Measurements from ENCODE around the gene PARD3B. TPM values are rescaled to one million over a fixed set of nuclear protein-coding genes. Genes with fewer than 3 reads are reported as not detected.
A peak's percentile ranks its signal among the peaks of the same experiment; 100 is the strongest.

The PARD3B gene
- total and polyA plus RNA-seq, 3 experiments from 2014 or later: 0.11 to 0.26 TPM; not detected in 1

DNA sequence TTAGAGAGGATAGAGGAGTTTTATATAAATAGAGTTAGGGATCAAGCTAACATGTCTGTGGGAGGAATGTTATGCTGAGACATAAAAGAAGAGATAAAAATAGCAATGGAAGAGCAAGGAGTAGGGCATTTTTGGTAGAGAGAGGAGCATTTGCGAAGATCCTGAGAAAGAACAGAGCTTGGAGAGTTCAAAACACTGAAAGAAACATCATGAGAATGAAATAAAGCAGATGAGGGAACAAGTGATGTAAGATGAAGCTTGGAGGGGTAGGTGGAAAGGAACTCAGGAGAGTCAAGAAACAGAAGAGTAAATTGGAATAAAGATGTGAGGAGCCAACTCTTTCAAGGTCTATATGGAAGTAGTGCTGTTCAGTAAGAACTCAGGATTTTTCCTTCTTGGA, 308.6 kb downstream of the PARD3B start:
- no peaks in the 10 kb centered on the region for H3K36me3 ChIP-seq (ENCODE audit: insufficient read depth, low read length)
- peaks cover 0 to 5% (median 0%) of the 10 kb centered on the region in 5 donors for H3K9me3 Mint-ChIP-seq
- no peaks in the 10 kb centered on the region for H3K27me3 ChIP-seq (ENCODE audit: insufficient read depth, low read length, poor library complexity, severe bottlenecking)
- H3K27me3 Mint-ChIP-seq: peaks cover 0 to 2% of the 10 kb centered on the region in 2 donors
- H3K36me3 Mint-ChIP-seq: no peaks in the 10 kb centered on the region
- no peak for DNase-seq
- POLR2A ChIA-PET: no interaction called here
- no peaks in the 10 kb centered on the region for H3K4me1 Mint-ChIP-seq
- H3K4me3 Mint-ChIP-seq: no peak overlapping the region
- no peak overlapping the region for H3K27ac ChIP-seq (ENCODE audit: low read depth, low read length)
- CTCF ChIA-PET: no interaction called here
- no peak overlapping the region for H3K4me3 ChIP-seq (ENCODE audit: low read length)
- no peaks in the 10 kb centered on the region for H3K9me3 ChIP-seq (ENCODE audit: low read length)
- no peaks in the 10 kb centered on the region for H3K4me1 ChIP-seq (ENCODE audit: insufficient read depth, low read length)
- H3K27ac Mint-ChIP-seq: no peak overlapping the region

DNA sequence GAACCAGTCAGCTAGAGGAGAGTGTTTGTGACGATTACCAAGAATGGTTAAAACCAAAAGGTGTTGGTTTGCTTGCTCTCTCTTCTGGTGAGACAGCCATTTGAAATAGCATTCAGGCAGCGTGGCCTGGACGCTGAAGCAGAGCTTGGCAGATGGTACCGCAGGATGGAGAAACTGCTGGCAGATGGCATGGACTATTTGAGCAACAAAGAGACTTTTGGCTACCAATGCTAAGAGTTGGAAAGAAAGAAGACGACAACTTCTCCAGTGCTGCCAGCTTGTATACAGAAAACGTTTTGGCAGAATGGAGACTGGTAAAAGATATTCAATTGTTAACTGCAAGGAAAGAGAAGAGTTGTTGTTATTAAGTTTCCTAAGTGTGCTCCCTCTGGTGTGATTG, 315.0 kb downstream of the PARD3B start:
- ChIA-PET POLR2A (no interaction called here), CTCF (no interaction called here)
- no peak overlapping the region for H3K4me3 Mint-ChIP-seq
- peaks cover 0 to under 1% (median 0%) of the 10 kb centered on the region in 5 donors for H3K9me3 Mint-ChIP-seq
- no peak for DNase-seq
- H3K27me3 Mint-ChIP-seq: peaks cover 0 to 4% of the 10 kb centered on the region in 2 donors
- H3K36me3 ChIP-seq (ENCODE audit: insufficient read depth, low read length): no peaks in the 10 kb centered on the region
- H3K4me1 ChIP-seq (ENCODE audit: insufficient read depth, low read length): no peaks in the 10 kb centered on the region
- no peaks in the 10 kb centered on the region for H3K9me3 ChIP-seq (ENCODE audit: low read length)
- no peak overlapping the region for H3K27ac ChIP-seq (ENCODE audit: low read depth, low read length)
- H3K4me3 ChIP-seq (ENCODE audit: low read length): no peak overlapping the region
- no peaks in the 10 kb centered on the region for H3K27me3 ChIP-seq (ENCODE audit: insufficient read depth, low read length, poor library complexity, severe bottlenecking)
- no peaks in the 10 kb centered on the region for H3K36me3 Mint-ChIP-seq
- no peak overlapping the region for H3K27ac Mint-ChIP-seq
- H3K4me1 Mint-ChIP-seq: no peaks in the 10 kb centered on the region

- Mint-ChIP-seq H3K27me3 (peaks cover 0 to 1% of the 10 kb centered on the region in 2 donors), H3K36me3 (no peaks in the 10 kb centered on the region), H3K27ac (no peak overlapping the region), H3K4me3 (no peak overlapping the region), H3K9me3 (peaks cover 0 to 2% (median 0%) of the 10 kb centered on the region in 5 donors), H3K4me1 (no peaks in the 10 kb centered on the region)
- no peaks in the 10 kb centered on the region for H3K36me3 ChIP-seq (ENCODE audit: insufficient read depth, low read length)
- H3K4me3 ChIP-seq (ENCODE audit: low read length): no peak overlapping the region
- ChIA-PET CTCF (no interaction called here), POLR2A (no interaction called here)
- no peaks in the 10 kb centered on the region for H3K27me3 ChIP-seq (ENCODE audit: insufficient read depth, low read length, poor library complexity, severe bottlenecking)
- H3K4me1 ChIP-seq (ENCODE audit: insufficient read depth, low read length): no peaks in the 10 kb centered on the region
- H3K9me3 ChIP-seq (ENCODE audit: low read length): no peaks in the 10 kb centered on the region
- peak in 1 of 5 donors; percentile 40 for DNase-seq
- H3K27ac ChIP-seq (ENCODE audit: low read depth, low read length): no peak overlapping the region
These were observed 317.5 kb downstream of the PARD3B start for GRCh38 chr2:204862809-204863208.

DNA sequence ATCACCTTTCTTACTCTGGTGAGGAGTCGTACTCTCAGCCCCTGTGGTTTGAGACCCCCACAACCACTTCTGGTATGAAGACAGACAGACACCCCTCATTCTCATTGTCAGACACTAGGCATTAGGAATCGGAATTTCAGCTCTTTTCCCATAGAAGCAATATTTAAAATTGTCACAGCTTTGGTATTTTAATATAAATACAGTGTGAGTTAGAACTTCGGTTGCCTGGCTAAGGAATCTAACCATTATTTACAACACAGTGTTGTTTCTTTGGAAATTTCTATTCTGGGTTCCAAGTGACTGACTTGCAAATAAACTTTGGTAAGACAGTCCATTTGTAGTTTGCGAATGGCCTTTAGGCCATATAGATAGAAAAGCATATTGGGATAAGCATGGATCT, 318.1 kb downstream of the PARD3B start:
- Mint-ChIP-seq H3K9me3 (peaks cover 0 to 2% (median 0%) of the 10 kb centered on the region in 5 donors), H3K4me3 (no peak overlapping the region), H3K4me1 (no peaks in the 10 kb centered on the region), H3K27me3 (peaks cover 0 to 1% of the 10 kb centered on the region in 2 donors), H3K27ac (no peak overlapping the region), H3K36me3 (no peaks in the 10 kb centered on the region)
- no peak for DNase-seq
- POLR2A ChIA-PET: no interaction called here
- Histone ChIP-seq H3K9me3 (ENCODE audit: low read length) (no peaks in the 10 kb centered on the region), H3K36me3 (ENCODE audit: insufficient read depth, low read length) (no peaks in the 10 kb centered on the region), H3K4me1 (ENCODE audit: insufficient read depth, low read length) (no peaks in the 10 kb centered on the region), H3K27me3 (ENCODE audit: insufficient read depth, low read length, poor library complexity, severe bottlenecking) (no peaks in the 10 kb centered on the region), H3K27ac (ENCODE audit: low read depth, low read length) (no peak overlapping the region), H3K4me3 (ENCODE audit: low read length) (no peak overlapping the region)
- CTCF ChIA-PET: no interaction called here

DNA sequence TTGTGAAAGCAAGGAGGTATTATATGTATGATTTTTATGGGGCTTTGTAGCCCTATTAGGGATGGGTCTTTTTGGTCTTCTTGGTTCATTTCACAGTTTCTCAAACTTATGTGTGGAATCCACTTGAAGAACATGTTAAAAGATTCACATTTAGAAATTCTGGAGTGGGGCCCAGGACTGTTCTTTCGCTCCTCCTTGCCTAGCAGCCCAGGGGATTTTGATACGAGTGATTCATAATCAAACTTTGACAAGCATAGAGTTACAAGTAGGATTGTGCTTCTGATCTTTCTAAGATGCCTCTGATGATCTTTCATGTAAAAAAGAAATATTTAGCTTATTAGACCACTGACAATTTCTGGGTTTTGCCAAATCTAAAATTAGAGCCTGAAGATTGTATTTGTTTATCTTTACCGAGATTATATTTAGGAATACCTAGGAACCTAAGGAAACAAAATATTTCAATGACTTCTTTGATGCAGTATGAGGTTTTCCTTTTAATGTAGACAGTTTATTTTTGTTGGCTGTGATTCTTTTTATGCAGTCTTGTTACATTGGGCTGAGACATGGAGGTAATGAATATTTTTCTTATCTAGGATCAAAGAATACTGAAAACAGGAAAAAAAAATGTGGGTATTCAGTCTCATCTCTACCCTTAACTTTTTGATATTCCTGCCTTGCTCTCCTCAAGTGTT, 324.0 kb downstream of the PARD3B start:
- Mint-ChIP-seq H3K27ac (peak overlapping the region in 1 of 8 donors; percentile 24), H3K36me3 (no peaks in the 10 kb centered on the region), H3K4me1 (peaks cover 4 to 9% (median 7%) of the 10 kb centered on the region in 3 donors), H3K9me3 (peaks cover 0 to 4% (median 0%) of the 10 kb centered on the region in 5 donors), H3K4me3 (no peak overlapping the region), H3K27me3 (no peaks in the 10 kb centered on the region)
- Histone ChIP-seq H3K4me3 (ENCODE audit: low read length) (no peak overlapping the region), H3K9me3 (ENCODE audit: low read length) (no peaks in the 10 kb centered on the region), H3K27ac (ENCODE audit: low read depth, low read length) (no peak overlapping the region), H3K36me3 (ENCODE audit: insufficient read depth, low read length) (no peaks in the 10 kb centered on the region), H3K27me3 (ENCODE audit: insufficient read depth, low read length, poor library complexity, severe bottlenecking) (no peaks in the 10 kb centered on the region), H3K4me1 (ENCODE audit: insufficient read depth, low read length) (peaks cover 8% of the 10 kb centered on the region)
- ChIA-PET CTCF (no interaction called here), POLR2A (no interaction called here)
- no peak for DNase-seq

DNA sequence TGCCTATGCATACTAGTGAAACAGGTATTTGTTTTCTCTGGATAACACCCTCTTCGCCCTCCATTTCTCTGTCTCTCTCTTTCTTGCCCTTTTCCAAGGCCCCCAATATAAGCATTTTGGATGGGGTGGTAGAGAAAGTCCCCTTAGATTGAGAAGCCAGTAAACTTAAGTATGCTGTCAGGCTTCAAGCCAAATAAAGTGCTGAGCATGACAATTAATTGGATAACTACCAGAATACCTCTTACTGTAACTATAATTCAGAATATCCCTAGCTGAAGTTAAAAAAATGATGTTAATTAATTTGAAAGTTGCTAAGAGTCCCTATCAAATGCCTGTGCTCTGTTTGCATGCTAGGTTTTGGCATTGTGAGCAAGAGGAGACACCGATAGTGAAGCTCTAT, 324.8 kb downstream of the PARD3B start:
- CTCF ChIA-PET: no interaction called here
- no peaks in the 10 kb centered on the region for H3K27me3 Mint-ChIP-seq

GRCh38 chr2:204871231-204871953, 326.1 kb downstream of the PARD3B start:
- no peaks in the 10 kb centered on the region for H3K27me3 ChIP-seq (ENCODE audit: insufficient read depth, low read length, poor library complexity, severe bottlenecking)
- H3K27me3 Mint-ChIP-seq: no peaks in the 10 kb centered on the region
- ChIA-PET CTCF (interaction anchor here (1.4 kb wide), 1 partner anchor 808 kb away, joined by 3 read pairs; no protein-coding TSS in a partner anchor), POLR2A (no interaction called here)
- H3K36me3 Mint-ChIP-seq: no peaks in the 10 kb centered on the region
- peaks cover 16% of the 10 kb centered on the region for H3K4me1 ChIP-seq (ENCODE audit: insufficient read depth, low read length)
- H3K9me3 ChIP-seq (ENCODE audit: low read length): no peaks in the 10 kb centered on the region
- no peak overlapping the region for H3K4me3 Mint-ChIP-seq
- H3K27ac Mint-ChIP-seq: no peak overlapping the region
- H3K27ac ChIP-seq (ENCODE audit: low read depth, low read length): no peak overlapping the region
- peak in 2 of 5 donors; percentile 8 to 27 for DNase-seq
- no peaks in the 10 kb centered on the region for H3K36me3 ChIP-seq (ENCODE audit: insufficient read depth, low read length)
- H3K9me3 Mint-ChIP-seq: peaks cover 0 to 6% (median 0%) of the 10 kb centered on the region in 5 donors
- H3K4me3 ChIP-seq (ENCODE audit: low read length): no peak overlapping the region
- H3K4me1 Mint-ChIP-seq: peaks cover 4 to 9% (median 7%) of the 10 kb centered on the region in 3 donors

More for the DNA sequence above, 324.8 kb downstream of the PARD3B start:
- DNase-seq: no peak
- Histone ChIP-seq H3K4me3 (ENCODE audit: low read length) (no peak overlapping the region), H3K36me3 (ENCODE audit: insufficient read depth, low read length) (no peaks in the 10 kb centered on the region), H3K27ac (ENCODE audit: low read depth, low read length) (no peak overlapping the region), H3K27me3 (ENCODE audit: insufficient read depth, low read length, poor library complexity, severe bottlenecking) (no peaks in the 10 kb centered on the region), H3K9me3 (ENCODE audit: low read length) (no peaks in the 10 kb centered on the region), H3K4me1 (ENCODE audit: insufficient read depth, low read length) (peaks cover 8% of the 10 kb centered on the region)
- Mint-ChIP-seq H3K9me3 (peaks cover 0 to 5% (median 0%) of the 10 kb centered on the region in 5 donors), H3K36me3 (no peaks in the 10 kb centered on the region), H3K4me1 (peaks cover 4 to 9% (median 7%) of the 10 kb centered on the region in 3 donors), H3K4me3 (no peak overlapping the region), H3K27ac (peak overlapping the region in 1 of 8 donors; percentile 24)
- POLR2A ChIA-PET: no interaction called here

DNA sequence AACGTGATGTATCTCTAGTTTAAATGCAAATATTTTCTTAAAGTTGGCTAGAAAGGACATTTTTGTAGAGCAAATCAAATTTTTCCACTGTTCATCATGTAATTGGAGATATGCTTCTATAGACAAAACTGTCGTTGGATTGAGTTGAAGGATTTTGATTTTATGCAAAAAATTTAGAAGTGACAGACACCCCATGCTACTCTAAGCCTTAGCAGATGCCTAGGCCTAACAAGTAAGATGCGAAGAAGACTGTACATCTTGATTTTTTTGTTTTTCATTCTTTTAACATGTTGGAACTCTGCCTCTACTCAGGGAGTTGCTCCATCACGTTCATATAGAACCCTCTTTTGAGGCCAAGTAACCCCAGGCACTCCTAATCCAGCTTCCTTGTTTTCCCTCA, 331.0 kb downstream of the PARD3B start:
- POLR2A ChIA-PET: no interaction called here
- no peak overlapping the region for H3K4me3 ChIP-seq (ENCODE audit: low read length)
- H3K4me1 ChIP-seq (ENCODE audit: insufficient read depth, low read length): peaks cover 32% of the 10 kb centered on the region
- no peaks in the 10 kb centered on the region for H3K27me3 ChIP-seq (ENCODE audit: insufficient read depth, low read length, poor library complexity, severe bottlenecking)
- H3K36me3 Mint-ChIP-seq: no peaks in the 10 kb centered on the region
- peaks cover 10 to 25% (median 15%) of the 10 kb centered on the region in 3 donors for H3K4me1 Mint-ChIP-seq
- H3K4me3 Mint-ChIP-seq: no peak overlapping the region
- no peak overlapping the region for H3K27ac Mint-ChIP-seq
- CTCF ChIA-PET: no interaction called here
- peaks cover 0 to 6% (median 0%) of the 10 kb centered on the region in 5 donors for H3K9me3 Mint-ChIP-seq
- no peak overlapping the region for H3K27ac ChIP-seq (ENCODE audit: low read depth, low read length)
- no peaks in the 10 kb centered on the region for H3K9me3 ChIP-seq (ENCODE audit: low read length)
- H3K36me3 ChIP-seq (ENCODE audit: insufficient read depth, low read length): no peaks in the 10 kb centered on the region
- no peaks in the 10 kb centered on the region for H3K27me3 Mint-ChIP-seq
- DNase-seq: no peak

Data from CD8-positive, alpha-beta memory T cell (primary cell).